ENCODE results near the gene ARHGAP30. TPM values are rescaled to one million over a fixed set of nuclear protein-coding genes. Genes with fewer than 3 reads are reported as not detected.

ARHGAP30 gene
- polyA plus RNA-seq, 1 of the 3 experiments (the other 2 are of a cell fraction) = not detected

GRCh38 chr1:161091093-161091492 lies 21.4 kb upstream of the ARHGAP30 start (continued):
- TF ChIP-seq FOSL2 (IDR thresholded peaks at IDR 0.05; ENCODE audit: borderline replicate concordance, low read depth) = no peak
- no peak for TF ChIP-seq POLR2AphosphoS5 (IDR thresholded peaks at IDR 0.05; ENCODE audit: low read depth, low read length)
- no peak for TF ChIP-seq MEF2A (IDR thresholded peaks at IDR 0.05; ENCODE audit: borderline replicate concordance, low read depth)
- no peak for TF ChIP-seq TCF12 (IDR thresholded peaks at IDR 0.05)
- no peak for TF ChIP-seq RAD21 (IDR thresholded peaks at IDR 0.05; ENCODE audit: low read length)
- TF ChIP-seq EZH2phosphoT487 (IDR thresholded peaks at IDR 0.05; ENCODE audit: borderline replicate concordance, low read depth) = no peak
- TF ChIP-seq, protein P1, sequence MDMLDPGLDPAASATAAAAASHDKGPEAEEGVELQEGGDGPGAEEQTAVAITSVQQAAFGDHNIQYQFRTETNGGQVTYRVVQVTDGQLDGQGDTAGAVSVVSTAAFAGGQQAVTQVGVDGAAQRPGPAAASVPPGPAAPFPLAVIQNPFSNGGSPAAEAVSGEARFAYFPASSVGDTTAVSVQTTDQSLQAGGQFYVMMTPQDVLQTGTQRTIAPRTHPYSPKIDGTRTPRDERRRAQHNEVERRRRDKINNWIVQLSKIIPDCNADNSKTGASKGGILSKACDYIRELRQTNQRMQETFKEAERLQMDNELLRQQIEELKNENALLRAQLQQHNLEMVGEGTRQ (IDR thresholded peaks at IDR 0.05; ENCODE audit: borderline replicate concordance, low read depth, low read length) = no peak
- no peak for TF ChIP-seq CHD2 (IDR thresholded peaks at IDR 0.05; ENCODE audit: low read length, partially characterized antibody)
- no peak for TF ChIP-seq PBX3 (IDR thresholded peaks at IDR 0.05)
- no peak for TF ChIP-seq TAF1 (IDR thresholded peaks at IDR 0.05; ENCODE audit: borderline replicate concordance, low read depth, low read length)

GRCh38 chr1:161090617-161091016 lies 20.9 kb upstream of the ARHGAP30 start:
- Histone ChIP-seq H3K4me3 (ENCODE audit: low read depth in 2 of 2, low read length in 1 of 2) (no peak overlapping the region), H3K36me3 (replicated peaks in 1 of 2; ENCODE audit: control insufficient read depth in 1 of 2, insufficient read depth in 2 of 2, low read length in 1 of 2) (no peaks in the 10 kb centered on the region), H3K4me2 (no peak overlapping the region), H4K20me1 (ENCODE audit: insufficient read depth) (no peaks in the 10 kb centered on the region), H3K27me3 (ENCODE audit: insufficient read depth) (no peaks in the 10 kb centered on the region), H3K27ac (ENCODE audit: low read depth in 2 of 2, low read length in 1 of 2) (no peak overlapping the region), H3K9me3 (no peaks in the 10 kb centered on the region), H3K9ac (no peak overlapping the region), H3F3A (replicated peaks; ENCODE audit: insufficient read depth) (no peaks in the 10 kb centered on the region), H3K9me2 (no peaks in the 10 kb centered on the region), H3K4me1 (ENCODE audit: control insufficient read depth in 1 of 2, insufficient read depth in 2 of 2, low read depth in 1 of 2, low read length in 1 of 2) (0 out of 4 replicates have a peak, but pooled peaks cover 0 to 6% of the 10 kb centered on the region in 2 experiments), H2AFZ (ENCODE audit: low read depth) (no peak overlapping the region), H3K79me2 (ENCODE audit: insufficient read depth) (no peaks in the 10 kb centered on the region)
- CTCF ChIA-PET = interaction anchor here (0.9 kb wide), 1 partner anchor 19 kb away, joined by 3 read pairs; no protein-coding TSS in a partner anchor
- no peak for DNase-seq
- WGBS (ENCODE audit: low lambda C conversion rate) = 69% methylated on average over 3 of the region's 3 CpGs
- TF ChIP-seq FOXM1 (IDR thresholded peaks at IDR 0.05; ENCODE audit: low read depth) = no peak
- no peak for TF ChIP-seq FOXJ3 (CRISPR knock-in tag; IDR thresholded peaks at IDR 0.05)
- TF ChIP-seq MEF2A (IDR thresholded peaks at IDR 0.05; ENCODE audit: borderline replicate concordance, low read depth) = no peak
- TF ChIP-seq ELF1 (IDR thresholded peaks at IDR 0.05) = no peak
- TF ChIP-seq TAF1 (IDR thresholded peaks at IDR 0.05; ENCODE audit: borderline replicate concordance, low read depth, low read length) = no peak
- TF ChIP-seq MAX (IDR thresholded peaks at IDR 0.05; ENCODE audit: low read depth) = no peak
- no peak for TF ChIP-seq MXI1 (IDR thresholded peaks at IDR 0.05; ENCODE audit: low read depth, low read length)
- TF ChIP-seq SMC3 (IDR thresholded peaks at IDR 0.05; ENCODE audit: low read depth, low read length) = no peak
- TF ChIP-seq SIN3A (IDR thresholded peaks at IDR 0.05; ENCODE audit: borderline replicate concordance, low read depth, low read length) = no peak
- no peak for TF ChIP-seq RFX5 (IDR thresholded peaks at IDR 0.05; ENCODE audit: low read length)
- POLR2A ChIA-PET = no interaction called here

Measured in SK-N-SH (cell line).